ENCODE data around the gene PAQR9.

DNA sequence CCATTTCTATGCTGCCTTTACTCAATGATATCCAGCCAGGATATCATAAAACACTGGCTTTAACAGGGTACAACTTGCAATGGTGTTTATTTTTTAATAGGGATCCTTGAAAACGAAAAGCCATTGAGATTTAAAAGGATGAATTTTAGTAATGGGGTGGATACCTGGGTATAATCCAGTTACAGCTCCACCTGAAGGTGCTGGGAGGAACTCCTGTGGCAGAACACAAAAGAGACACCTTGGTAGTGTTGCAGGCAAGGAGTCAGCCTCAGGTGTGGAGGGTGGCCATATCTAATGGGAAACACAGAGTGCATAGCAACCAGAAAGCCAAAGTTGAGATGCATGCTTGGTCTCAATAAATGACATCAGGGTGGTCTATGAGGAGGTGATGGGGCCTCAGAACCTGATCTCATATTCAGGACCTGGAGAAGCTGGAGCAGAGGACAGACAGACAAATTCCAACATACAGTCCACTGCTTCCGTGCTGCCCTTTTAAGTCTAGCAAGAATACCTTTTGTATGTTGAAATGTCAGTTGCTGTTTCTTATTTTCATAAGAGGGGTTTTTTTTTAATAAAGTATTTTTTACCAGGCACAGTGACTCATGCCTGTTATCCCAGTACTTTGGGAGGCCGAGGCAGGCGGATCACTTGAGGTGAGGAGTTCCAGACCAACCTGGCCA lies 12.0 kb upstream of the PAQR9 start:
- TF ChIP-seq EP300 (IDR thresholded peaks at IDR 0.05) = no peak
- TF ChIP-seq POLR2AphosphoS5 (IDR thresholded peaks at IDR 0.05) = no peak
- TF ChIP-seq, protein P1, sequence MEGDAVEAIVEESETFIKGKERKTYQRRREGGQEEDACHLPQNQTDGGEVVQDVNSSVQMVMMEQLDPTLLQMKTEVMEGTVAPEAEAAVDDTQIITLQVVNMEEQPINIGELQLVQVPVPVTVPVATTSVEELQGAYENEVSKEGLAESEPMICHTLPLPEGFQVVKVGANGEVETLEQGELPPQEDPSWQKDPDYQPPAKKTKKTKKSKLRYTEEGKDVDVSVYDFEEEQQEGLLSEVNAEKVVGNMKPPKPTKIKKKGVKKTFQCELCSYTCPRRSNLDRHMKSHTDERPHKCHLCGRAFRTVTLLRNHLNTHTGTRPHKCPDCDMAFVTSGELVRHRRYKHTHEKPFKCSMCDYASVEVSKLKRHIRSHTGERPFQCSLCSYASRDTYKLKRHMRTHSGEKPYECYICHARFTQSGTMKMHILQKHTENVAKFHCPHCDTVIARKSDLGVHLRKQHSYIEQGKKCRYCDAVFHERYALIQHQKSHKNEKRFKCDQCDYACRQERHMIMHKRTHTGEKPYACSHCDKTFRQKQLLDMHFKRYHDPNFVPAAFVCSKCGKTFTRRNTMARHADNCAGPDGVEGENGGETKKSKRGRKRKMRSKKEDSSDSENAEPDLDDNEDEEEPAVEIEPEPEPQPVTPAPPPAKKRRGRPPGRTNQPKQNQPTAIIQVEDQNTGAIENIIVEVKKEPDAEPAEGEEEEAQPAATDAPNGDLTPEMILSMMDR (IDR thresholded peaks at IDR 0.05) = no peak

All from upper lobe of left lung (tissue), 4 donors.